NCI-H1092 (cell line): ENCODE results near the gene PRR19.

Experiments used
- DNase-seq: peaks from one replicate; lab custom pipeline; 2025; lab: John Stamatoyannopoulos, UW

The PRR19 gene

GRCh38 chr19:42271861-42272534 is 29.9 kb upstream of the PRR19 start:
- no peak for DNase-seq

DNA sequence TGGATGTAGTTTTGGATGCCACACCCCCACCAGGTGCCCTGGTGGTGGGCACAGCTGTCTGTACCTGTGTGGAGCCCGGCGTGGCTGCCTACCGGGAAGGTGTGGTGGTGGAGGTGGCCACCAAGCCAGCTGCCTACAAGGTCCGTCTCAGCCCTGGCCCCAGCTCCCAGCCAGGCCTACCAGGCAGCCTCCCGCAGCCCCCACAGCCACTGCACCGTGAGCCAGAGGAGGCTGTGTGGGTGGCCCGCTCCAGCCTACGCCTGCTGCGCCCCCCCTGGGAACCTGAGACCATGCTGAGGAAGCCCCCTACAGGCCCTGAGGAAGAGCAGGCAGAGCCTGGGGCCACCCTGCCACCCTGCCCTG is 29.4 kb upstream of the PRR19 start:
- DNase-seq = no peak

DNA sequence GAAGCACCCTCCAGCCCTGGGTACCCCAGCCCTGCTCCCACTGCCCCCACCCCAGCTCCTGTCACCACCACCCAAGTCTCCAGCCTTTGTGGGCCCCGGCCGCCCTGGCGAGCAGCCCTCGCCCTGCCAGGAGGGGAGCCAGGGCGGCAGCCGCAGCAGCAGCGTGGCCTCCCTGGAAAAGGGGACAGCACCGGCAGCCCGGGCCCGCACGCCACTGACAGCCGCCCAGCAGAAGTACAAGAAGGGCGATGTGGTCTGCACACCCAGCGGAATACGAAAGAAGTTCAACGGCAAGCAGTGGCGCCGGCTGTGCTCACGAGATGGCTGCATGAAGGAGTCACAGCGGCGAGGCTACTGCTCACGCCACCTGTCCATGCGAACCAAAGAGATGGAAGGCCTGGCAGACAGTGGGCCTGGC is 28.9 kb upstream of the PRR19 start:
- DNase-seq = no peak

DNA sequence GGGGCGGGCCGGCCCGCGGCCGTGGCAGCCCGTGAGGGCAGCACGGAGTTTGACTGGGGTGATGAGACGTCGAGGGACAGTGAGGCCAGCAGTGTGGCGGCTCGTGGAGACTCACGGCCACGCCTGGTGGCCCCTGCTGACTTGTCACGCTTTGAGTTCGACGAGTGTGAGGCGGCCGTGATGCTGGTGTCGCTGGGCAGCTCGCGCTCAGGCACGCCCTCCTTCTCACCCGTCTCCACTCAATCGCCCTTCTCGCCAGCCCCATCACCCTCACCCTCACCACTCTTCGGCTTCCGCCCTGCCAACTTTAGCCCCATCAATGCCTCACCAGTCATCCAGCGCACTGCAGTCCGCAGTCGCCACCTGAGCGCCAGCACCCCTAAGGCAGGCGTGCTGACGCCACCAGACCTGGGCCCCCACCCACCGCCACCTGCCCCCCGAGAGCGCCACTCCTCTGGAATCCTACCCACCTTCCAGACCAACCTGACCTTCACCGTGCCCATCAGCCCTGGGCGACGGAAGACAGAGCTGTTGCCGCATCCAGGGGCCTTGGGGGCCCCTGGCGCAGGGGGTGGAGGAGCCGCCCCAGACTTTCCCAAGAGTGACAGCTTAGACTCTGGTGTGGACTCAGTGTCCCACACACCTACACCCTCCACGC is 28.4 kb upstream of the PRR19 start:
- DNase-seq = no peak

GRCh38 chr19:42274065-42274682 is 27.8 kb upstream of the PRR19 start:
- no peak for DNase-seq

- DNase-seq = no peak
Observed at GRCh38 chr19:42275103-42275502, 26.8 kb upstream of the PRR19 start.

- no peak for DNase-seq
Observed at GRCh38 chr19:42275517-42275916, 26.4 kb upstream of the PRR19 start.

GRCh38 chr19:42276284-42276683 is 25.6 kb upstream of the PRR19 start:
- no peak for DNase-seq

GRCh38 chr19:42276821-42277220 is 25.1 kb upstream of the PRR19 start:
- DNase-seq = no peak

DNA sequence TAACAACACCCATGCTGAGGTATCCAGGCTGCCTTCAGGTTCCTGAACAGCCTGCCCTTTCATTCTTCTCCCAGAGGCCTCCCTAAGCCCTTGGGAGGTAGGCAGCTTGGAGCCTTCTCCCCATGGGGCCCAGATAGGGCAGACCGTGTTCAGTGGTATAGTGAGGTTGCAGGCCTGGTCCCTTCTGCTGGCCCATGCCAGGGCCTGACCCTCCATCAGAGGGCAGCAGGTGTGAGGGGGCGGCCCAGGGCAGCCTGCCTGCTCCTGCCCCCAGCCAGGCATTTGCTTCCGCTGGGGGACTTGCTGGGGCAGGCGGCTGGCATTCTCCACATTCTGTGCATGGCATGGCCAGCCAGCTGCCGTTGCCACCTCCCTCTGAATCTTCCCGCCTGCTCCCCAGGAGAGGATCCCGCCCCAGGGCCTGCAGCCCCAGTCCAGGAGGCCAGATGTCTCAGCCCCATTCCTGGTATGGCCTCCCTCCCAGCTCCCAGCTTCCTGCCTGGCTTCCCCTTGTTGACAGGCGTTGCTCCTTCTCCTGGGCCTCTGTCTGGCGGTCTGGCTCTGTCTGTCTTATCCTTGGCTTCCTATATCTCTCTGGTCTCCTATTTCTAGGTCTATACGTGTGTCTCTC is 24.0 kb upstream of the PRR19 start:
- no peak for DNase-seq

GRCh38 chr19:42278452-42279154 is 23.3 kb upstream of the PRR19 start:
- no peak for DNase-seq

DNA sequence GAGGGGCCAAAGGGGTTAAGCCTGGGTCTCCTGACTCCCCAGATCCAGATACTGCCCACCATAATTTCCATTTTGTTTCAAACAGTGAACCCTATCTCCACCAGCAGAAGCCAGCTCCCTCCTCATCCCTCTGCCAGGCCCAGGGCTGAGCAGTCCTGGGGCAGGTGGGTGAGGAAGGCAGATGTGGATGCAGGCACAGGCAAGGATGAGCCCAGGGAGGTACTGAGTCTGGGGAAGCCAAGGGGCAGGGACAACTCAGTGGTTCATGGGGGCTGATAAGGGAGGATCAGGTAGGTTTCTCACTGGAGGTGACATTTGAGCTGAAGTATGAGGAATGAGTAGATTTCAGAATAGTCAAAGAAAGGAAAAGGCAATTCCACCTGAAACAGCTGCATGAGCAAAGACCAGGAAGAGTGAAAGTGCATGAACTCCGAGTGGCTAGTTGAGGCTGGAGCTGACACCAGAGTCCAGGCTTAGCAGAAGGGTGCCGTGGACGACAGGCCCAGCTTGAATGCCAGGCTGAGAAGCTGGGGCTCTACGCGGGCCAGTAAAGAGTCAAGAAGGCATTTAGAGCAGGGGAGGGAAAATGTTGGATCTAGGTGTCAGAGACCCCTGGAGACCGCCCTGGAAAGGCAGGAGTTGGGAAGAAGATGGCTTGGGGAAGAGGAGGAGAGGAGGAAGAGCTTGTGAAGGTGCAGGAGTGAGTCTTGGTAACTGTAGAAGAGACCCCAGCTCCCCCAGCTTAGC is 22.6 kb upstream of the PRR19 start:
- DNase-seq = no peak

- peak; percentile 89 for DNase-seq
Observed at GRCh38 chr19:42279902-42280814, 21.8 kb upstream of the PRR19 start.

DNA sequence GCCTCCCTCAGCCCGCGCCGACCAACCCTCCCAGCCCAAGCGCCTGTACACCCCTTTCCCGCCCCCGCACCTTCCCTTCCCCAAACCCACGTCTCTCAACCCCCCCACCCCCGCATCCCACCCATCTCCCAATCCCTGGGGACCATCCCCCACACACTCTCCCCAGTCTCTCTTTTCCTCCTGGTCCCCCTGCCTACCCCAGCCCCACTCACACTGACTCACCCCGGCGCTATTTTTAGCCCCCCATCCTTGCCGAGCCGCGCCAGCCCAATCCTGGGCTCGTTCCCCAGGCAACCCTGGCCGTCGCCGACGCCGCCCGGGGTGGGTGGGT is 21.2 kb upstream of the PRR19 start:
- DNase-seq = no peak

GRCh38 chr19:42281146-42281826 is 20.6 kb upstream of the PRR19 start:
- peak; percentile 18 for DNase-seq

- DNase-seq = no peak
Observed at GRCh38 chr19:42281827-42282762, 19.8 kb upstream of the PRR19 start.

DNA sequence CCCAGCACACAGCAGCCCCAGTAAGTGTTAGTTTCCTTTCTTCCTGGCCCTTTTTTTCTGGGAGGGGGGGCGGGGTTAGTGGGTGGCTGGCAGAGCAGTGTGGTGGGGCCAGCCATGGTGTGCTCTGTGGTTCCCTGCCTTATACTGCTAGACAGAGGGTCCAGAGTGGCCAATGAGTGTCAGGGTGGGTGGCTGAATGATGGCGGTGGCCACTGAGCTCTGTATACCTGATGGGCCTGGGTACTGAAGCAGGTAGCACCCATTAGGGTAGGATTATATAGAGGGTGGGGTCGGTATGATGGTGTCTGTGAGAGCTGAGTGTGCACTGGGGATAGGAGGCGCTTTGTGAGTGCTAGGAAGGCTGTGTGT is 19.1 kb upstream of the PRR19 start:
- DNase-seq = no peak

DNA sequence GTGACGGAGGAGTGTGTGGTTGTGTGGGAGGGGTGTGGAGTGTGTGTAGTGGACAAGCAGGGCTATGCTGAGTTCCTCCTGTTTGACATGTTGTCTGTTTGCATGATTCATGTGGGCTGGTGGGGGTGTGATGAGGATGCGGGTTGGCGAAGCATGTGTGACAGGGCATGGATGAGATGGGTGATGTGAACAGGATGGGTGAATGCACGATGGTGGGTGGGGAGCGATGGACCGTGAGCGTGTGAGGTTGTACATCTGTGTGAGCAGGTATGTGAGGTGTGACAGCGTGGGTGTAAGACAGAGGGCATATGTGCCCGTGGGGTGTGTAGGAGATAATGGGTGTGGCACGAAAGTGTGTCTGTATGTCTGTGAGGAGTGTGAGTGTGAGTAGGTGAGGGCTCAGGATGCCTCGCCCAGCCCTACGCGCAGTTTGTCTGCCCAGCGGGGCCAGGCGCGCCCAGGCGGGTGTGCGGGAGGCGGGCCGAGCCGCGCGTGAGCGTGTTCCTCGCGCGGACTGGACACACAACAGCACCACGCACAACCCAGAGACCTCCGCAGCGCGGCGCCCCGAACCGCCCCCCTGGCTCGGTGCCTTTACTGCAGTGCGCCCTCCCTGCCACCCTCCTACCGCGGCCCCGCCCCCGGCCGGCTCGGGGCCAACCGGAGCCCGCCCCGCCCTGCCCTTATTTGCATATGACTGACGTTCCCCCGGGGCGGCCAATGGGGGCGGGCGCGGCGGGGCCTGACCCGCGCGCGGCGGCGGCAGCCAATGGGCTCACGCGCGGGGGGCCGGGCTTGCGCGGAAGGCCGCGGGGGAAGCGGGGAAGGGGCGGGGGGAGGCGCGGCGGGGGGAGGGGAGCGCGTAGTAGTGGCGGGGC is 18.5 kb upstream of the PRR19 start:
- DNase-seq = peak; percentile 86
